Right lobe of liver (tissue), 6 donors: ENCODE measurements around the gene CDRT4. TPM values are rescaled to one million over a fixed set of nuclear protein-coding genes. Genes with fewer than 3 reads are reported as not detected.

Experiments used
- ATAC-seq, 4 donors: fragments of 200-7000 bp; cut with Tn5 transposase; one replicate each; pipeline ENCODE4 v1.9.1; 2020; ENCODE audit warnings: mild to moderate bottlenecking in 4 of 4, moderate library complexity in 4 of 4
- DNase-seq, 3 donors: peaks; one replicate each; pipeline ENCODE4 v3.0.0-alpha.2; 2020
- H3K27ac ChIP-seq, 3 donors: fragments of 200-600 bp; one replicate each; pipeline ENCODE4 v1.8.0; 2022
- H3K27me3 ChIP-seq, 2 donors: fragments of 200-600 bp; one replicate each; pipeline ENCODE4 v1.8.0; 2022
- H3K36me3 ChIP-seq, 4 donors: fragments of 200-600 bp; sonication (generic) in 1 of 4; one replicate each; pipeline versions ENCODE4 v1.5.1 to v1.8.0; 2017 to 2022; ENCODE audit warnings: control low read depth in 1 of 4
- H3K4me1 ChIP-seq, 4 donors: fragments of 200-600 bp; sonication (generic) in 1 of 4; one replicate each; pipeline versions ENCODE4 v1.5.1 to v1.8.0; 2017 to 2022; ENCODE audit warnings: control low read depth in 1 of 4
- H3K4me3 ChIP-seq, 3 donors: fragments of 200-600 bp; one replicate each; pipeline ENCODE4 v1.8.0; 2022
- H3K9me3 ChIP-seq, 4 donors: fragments of 200-600 bp; sonication (generic) in 1 of 4; one replicate each; pipeline versions ENCODE4 v1.5.1 to v1.8.0; 2017 to 2022; ENCODE audit warnings: control low read depth in 1 of 4
- CTCF ChIP-seq, 4 donors: fragments of 200-600 bp in 3 of 4; fragments of 450-650 bp in 1 of 4; IDR thresholded peaks; one replicate each; pipeline versions ENCODE4 v1.5.1 to v1.8.0; 2016 to 2022; ENCODE audit warnings: antibody characterized with exemption in 4 of 4, mild to moderate bottlenecking in 2 of 4
- POLR2A ChIP-seq: fragments of 450-650 bp; IDR thresholded peaks from one replicate; pipeline ENCODE4 v1.6.1; 2017; ENCODE audit warnings: antibody characterized with exemption, mild to moderate bottlenecking
- WGBS: methylation state at CpG from one replicate; pipeline ENCODE4 v1.1.6; 2018; ENCODE audit warnings: low coverage, low lambda C conversion rate; ENCODE audit not compliant: insufficient coverage; ENCODE audit errors: missing lambda C conversion rate; 5-methylcytosine and 5-hydroxymethylcytosine counted together
- intact Hi-C, 2 donors: fragments of 100-400 bp; cut with DNase I; formaldehyde crosslinking; loops; one replicate each; pipeline versions ENCODE4 v1.11.2 to v1.14.1; 2022
- total RNA-seq, 6 experiments: library from RNA; depleted of rRNA in 2 of 6; stranded (reverse); fragments of >200 nt in 2 of 6; fragmentation: NEBNext Ultra II Directional in 3 of 6; extraction: Animal tissue kit (Norgen Biotek cat#: 25700) in 3 of 6; gene quantifications; one replicate each; pipeline versions ENCODE4 v1.1.0 to v1.2.4, GENCODE V29; 2016 to 2023
- donor health status: DM: no; HTN: yes; CAD: no.
- donor health status: DM: no; HTN: no; CAD: no.
- donor health status: DM: no; HTN: no; CAD: no.
- donor health status: DM: no; HTN: yes; CAD: no.
- donor health status: DM: no; HTN: yes; CAD: no.

CDRT4 gene
- total RNA-seq, 6 experiments from 2014 or later, result 0.43 to 3.3 (median 1.3) TPM

GRCh38 chr17:15479703-15480102 is 12.3 kb upstream of the CDRT4 start:
- H3K4me3 ChIP-seq, result no peak overlapping the region
- H3K27ac ChIP-seq, result no peak overlapping the region
- no peaks in the 10 kb centered on the region for H3K4me1 ChIP-seq
- TF ChIP-seq CTCF (IDR thresholded peaks at IDR 0.05) (no peak), POLR2A (no peak)
- no peak for DNase-seq
- intact Hi-C loops, result no loop called here
- no peaks in the 10 kb centered on the region for H3K27me3 ChIP-seq
- H3K9me3 ChIP-seq, result no peaks in the 10 kb centered on the region
- no peaks in the 10 kb centered on the region for H3K36me3 ChIP-seq
- no peak for ATAC-seq

- intact Hi-C loops, result no loop called here
- Histone ChIP-seq H3K27me3 (no peaks in the 10 kb centered on the region), H3K9me3 (no peaks in the 10 kb centered on the region), H3K36me3 (no peaks in the 10 kb centered on the region), H3K27ac (no peak overlapping the region), H3K4me1 (no peaks in the 10 kb centered on the region), H3K4me3 (no peak overlapping the region)
- no peak for ATAC-seq
- 88% methylated on average over 5 of the region's 5 CpGs for WGBS
- no peak for TF ChIP-seq POLR2A
- no peak for TF ChIP-seq CTCF (IDR thresholded peaks at IDR 0.05)
- DNase-seq, result no peak
Measured at GRCh38 chr17:15478845-15479244, 11.4 kb upstream of the CDRT4 start.

GRCh38 chr17:15475631-15476354 is 8.4 kb upstream of the CDRT4 start:
- WGBS, result 91% methylated on average over 8 of the region's 8 CpGs
- intact Hi-C loops, result no loop called here
- Histone ChIP-seq H3K9me3 (no peaks in the 10 kb centered on the region), H3K27me3 (no peaks in the 10 kb centered on the region), H3K27ac (no peak overlapping the region), H3K36me3 (no peaks in the 10 kb centered on the region), H3K4me3 (no peak overlapping the region), H3K4me1 (no peaks in the 10 kb centered on the region)
- no peak for DNase-seq
- TF ChIP-seq CTCF (IDR thresholded peaks at IDR 0.05) (no peak), POLR2A (no peak)
- ATAC-seq, result no peak

GRCh38 chr17:15472891-15473290 is 5.5 kb upstream of the CDRT4 start:
- TF ChIP-seq CTCF (IDR thresholded peaks at IDR 0.05) (no peak), POLR2A (no peak)
- no peaks in the 10 kb centered on the region for H3K9me3 ChIP-seq
- no peak overlapping the region for H3K27ac ChIP-seq
- H3K4me3 ChIP-seq, result no peak overlapping the region
- ATAC-seq (no peak), DNase-seq (no peak)
- no peaks in the 10 kb centered on the region for H3K27me3 ChIP-seq
- intact Hi-C loops, result no loop called here
- H3K4me1 ChIP-seq, result no peaks in the 10 kb centered on the region
- no peaks in the 10 kb centered on the region for H3K36me3 ChIP-seq
- WGBS, result 90% methylated on average over 3 of the region's 3 CpGs

- H3K4me3 ChIP-seq, result no peak overlapping the region
- intact Hi-C loops, result no loop called here
- TF ChIP-seq POLR2A, result no peak
- no peak for TF ChIP-seq CTCF (IDR thresholded peaks at IDR 0.05)
- DNase-seq, result no peak
- no peaks in the 10 kb centered on the region for H3K27me3 ChIP-seq
- H3K9me3 ChIP-seq, result no peaks in the 10 kb centered on the region
- 66% methylated on average over 7 of the region's 7 CpGs for WGBS
- no peak overlapping the region for H3K27ac ChIP-seq
- ATAC-seq, result no peak
- H3K4me1 ChIP-seq, result no peaks in the 10 kb centered on the region
- no peaks in the 10 kb centered on the region for H3K36me3 ChIP-seq
Measured at GRCh38 chr17:15470536-15470935, 3.1 kb upstream of the CDRT4 start.
